HEK293T (cell line): ENCODE results near the gene BMAL2.

Experiments used
- FOXA1 ChIP-seq: fragments of 450-650 bp; IDR thresholded peaks from 2 replicates; pipeline ENCODE4 v1.6.1; 2016; ENCODE audit warnings: mild to moderate bottlenecking
- FOXM1 ChIP-seq: fragments of 450-650 bp; IDR thresholded peaks from 2 replicates; pipeline ENCODE4 v1.6.1; 2017; ENCODE audit warnings: mild to moderate bottlenecking, borderline replicate concordance
- SUZ12 ChIP-seq: fragments of 450-650 bp; IDR thresholded peaks from 2 replicates; pipeline ENCODE4 v1.6.1; 2016; ENCODE audit warnings: mild to moderate bottlenecking
- TARDBP ChIP-seq: fragments of 450-650 bp; IDR thresholded peaks from 2 replicates; pipeline ENCODE4 v1.6.1; 2016

GRCh38 chr12:27332407-27332713, 276 bp upstream of the BMAL2 start:
- TF ChIP-seq SUZ12 = no peak
- no peak for TF ChIP-seq FOXM1
- no peak for TF ChIP-seq FOXA1
- no peak for TF ChIP-seq TARDBP
